NCI-H146 (cell line): ENCODE results near the gene CDH13.

Source experiments
- DNase-seq: peaks from one replicate; lab custom pipeline; 2025; lab: John Stamatoyannopoulos, UW

Gene CDH13

GRCh38 chr16:83058376-83058775 lies 431.6 kb downstream of the CDH13 start:
- no peak for DNase-seq

GRCh38 chr16:83059237-83059636 lies 432.5 kb downstream of the CDH13 start:
- no peak for DNase-seq

GRCh38 chr16:83066011-83066410 lies 439.2 kb downstream of the CDH13 start:
- DNase-seq: no peak

- DNase-seq: no peak
These were observed 440.1 kb downstream of the CDH13 start for GRCh38 chr16:83066881-83067280.

- no peak for DNase-seq
These were observed 441.9 kb downstream of the CDH13 start for GRCh38 chr16:83068686-83069085.

- DNase-seq: no peak
These were observed 443.8 kb downstream of the CDH13 start for GRCh38 chr16:83070416-83071209.

GRCh38 chr16:83075956-83076355 lies 449.2 kb downstream of the CDH13 start:
- DNase-seq: no peak

GRCh38 chr16:83083361-83083760 lies 456.6 kb downstream of the CDH13 start:
- DNase-seq: no peak

- DNase-seq: no peak
These were observed 458.9 kb downstream of the CDH13 start for GRCh38 chr16:83085660-83086059.

- DNase-seq: no peak
These were observed 469.3 kb downstream of the CDH13 start for GRCh38 chr16:83095941-83096692.

- no peak for DNase-seq
These were observed 471.8 kb downstream of the CDH13 start for GRCh38 chr16:83098536-83098935.

GRCh38 chr16:83100679-83101078 lies 473.9 kb downstream of the CDH13 start:
- DNase-seq: no peak

GRCh38 chr16:83102336-83102735 lies 475.6 kb downstream of the CDH13 start:
- no peak for DNase-seq

- no peak for DNase-seq
These were observed 478.7 kb downstream of the CDH13 start for GRCh38 chr16:83105279-83106077.

GRCh38 chr16:83109490-83110125 lies 482.8 kb downstream of the CDH13 start:
- DNase-seq: no peak

GRCh38 chr16:83110269-83110668 lies 483.5 kb downstream of the CDH13 start:
- DNase-seq: no peak

- no peak for DNase-seq
These were observed 486.5 kb downstream of the CDH13 start for GRCh38 chr16:83113317-83113716.

- no peak for DNase-seq
These were observed 487.0 kb downstream of the CDH13 start for GRCh38 chr16:83113811-83114210.

GRCh38 chr16:83115491-83116232 lies 488.9 kb downstream of the CDH13 start:
- DNase-seq: no peak

GRCh38 chr16:83116274-83116892 lies 489.6 kb downstream of the CDH13 start:
- DNase-seq: no peak

GRCh38 chr16:83117810-83118209 lies 491.0 kb downstream of the CDH13 start:
- DNase-seq: no peak
